Kidney epithelial cell (primary cell): ENCODE data around the gene SULT1C3. TPM values are rescaled to one million over a fixed set of nuclear protein-coding genes. Genes with fewer than 3 reads are reported as not detected.

ENCODE experiments used
- DNase-seq: peaks from one replicate; pipeline ENCODE4 v3.0.0-alpha.2; 2010; ENCODE audit warnings: low read depth
- H3K27me3 ChIP-seq: 2 replicates; pipeline ENCODE4 v1.6.0; 2011; ENCODE audit warnings: low read length; ENCODE audit not compliant: control insufficient read depth, insufficient read depth
- H3K36me3 ChIP-seq: 2 replicates; pipeline ENCODE4 v1.5.1; 2011; ENCODE audit warnings: low read length; ENCODE audit not compliant: control insufficient read depth, insufficient read depth
- H3K4me3 ChIP-seq: 2 replicates; pipeline ENCODE4 v1.5.1; 2011; ENCODE audit warnings: low read depth, mild to moderate bottlenecking, control low read depth, low read length
- total RNA-seq: library from RNA; depleted of rRNA; stranded (reverse); fragments of >200 nt; gene quantifications from 2 replicates; pipeline ENCODE4 v1.2.3, GENCODE V29; 2015
- TF ChIP-seq, protein P1 (sequence below): IDR thresholded peaks from 2 replicates; pipeline ENCODE4 v1.5.1; 2011; ENCODE audit warnings: mild to moderate bottlenecking, moderate library complexity, low read length, control low read depth, inconsistent platforms; ENCODE audit not compliant: insufficient read depth, poor library complexity, severe bottlenecking

SULT1C3 gene
- total RNA-seq, 1 donor from 2014 or later, result not detected

DNA sequence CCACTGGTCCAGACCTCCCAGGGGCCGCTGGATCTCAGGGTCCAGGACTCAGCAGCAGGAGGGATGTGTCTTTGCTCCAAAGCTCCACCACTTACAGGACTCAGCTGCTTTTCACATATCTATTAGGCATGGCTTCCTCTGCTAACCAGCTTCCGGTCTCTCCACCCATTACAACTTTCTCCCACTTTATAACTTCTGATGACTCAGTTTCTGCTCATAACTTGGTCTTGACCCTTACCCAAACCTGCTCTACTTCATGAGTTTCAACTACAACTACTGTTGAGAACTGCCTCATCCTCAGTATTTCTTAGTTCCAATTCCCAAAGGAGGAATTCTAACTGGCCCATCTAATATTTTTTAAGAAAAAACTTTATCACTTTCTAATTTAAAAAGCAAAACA is 66.1 kb downstream of the SULT1C3 start:
- no peaks in the 10 kb centered on the region for H3K27me3 ChIP-seq
- TF ChIP-seq, protein P1, sequence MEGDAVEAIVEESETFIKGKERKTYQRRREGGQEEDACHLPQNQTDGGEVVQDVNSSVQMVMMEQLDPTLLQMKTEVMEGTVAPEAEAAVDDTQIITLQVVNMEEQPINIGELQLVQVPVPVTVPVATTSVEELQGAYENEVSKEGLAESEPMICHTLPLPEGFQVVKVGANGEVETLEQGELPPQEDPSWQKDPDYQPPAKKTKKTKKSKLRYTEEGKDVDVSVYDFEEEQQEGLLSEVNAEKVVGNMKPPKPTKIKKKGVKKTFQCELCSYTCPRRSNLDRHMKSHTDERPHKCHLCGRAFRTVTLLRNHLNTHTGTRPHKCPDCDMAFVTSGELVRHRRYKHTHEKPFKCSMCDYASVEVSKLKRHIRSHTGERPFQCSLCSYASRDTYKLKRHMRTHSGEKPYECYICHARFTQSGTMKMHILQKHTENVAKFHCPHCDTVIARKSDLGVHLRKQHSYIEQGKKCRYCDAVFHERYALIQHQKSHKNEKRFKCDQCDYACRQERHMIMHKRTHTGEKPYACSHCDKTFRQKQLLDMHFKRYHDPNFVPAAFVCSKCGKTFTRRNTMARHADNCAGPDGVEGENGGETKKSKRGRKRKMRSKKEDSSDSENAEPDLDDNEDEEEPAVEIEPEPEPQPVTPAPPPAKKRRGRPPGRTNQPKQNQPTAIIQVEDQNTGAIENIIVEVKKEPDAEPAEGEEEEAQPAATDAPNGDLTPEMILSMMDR, result no peak
- no peak for DNase-seq
- H3K4me3 ChIP-seq, result no peak overlapping the region
- no peaks in the 10 kb centered on the region for H3K36me3 ChIP-seq

DNA sequence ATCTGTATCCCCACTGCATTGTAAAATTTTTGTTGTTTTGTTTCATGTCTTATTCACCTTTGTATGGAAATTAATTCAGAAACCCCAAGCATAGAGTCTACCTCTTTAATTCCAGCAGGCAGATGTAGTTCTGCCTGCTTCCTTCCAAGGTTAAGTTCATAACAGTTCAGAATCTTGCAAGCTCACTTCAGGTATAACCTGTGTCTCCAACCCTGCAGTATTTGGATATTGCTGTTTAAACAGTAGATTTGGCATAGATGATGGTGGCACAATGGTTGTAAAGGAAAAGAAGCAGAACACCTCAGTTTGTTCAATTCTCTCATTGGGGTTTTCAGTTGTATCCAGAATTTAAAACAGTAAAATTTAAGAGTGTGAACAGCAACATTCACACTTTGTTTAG is 70.1 kb downstream of the SULT1C3 start:
- DNase-seq, result no peak
- H3K27me3 ChIP-seq, result no peaks in the 10 kb centered on the region
- TF ChIP-seq, protein P1, result no peak

More for the DNA sequence above, 70.1 kb downstream of the SULT1C3 start:
- no peaks in the 10 kb centered on the region for H3K36me3 ChIP-seq
- no peak overlapping the region for H3K4me3 ChIP-seq

Other genes with a start within 250 kb of the SULT1C3 start
- gene SULT1C2, start 48.9 kb downstream of the SULT1C3 start, total RNA-seq, result 8.4 and 10.4 TPM in 2 replicates
- gene SULT1C4, start 138.0 kb downstream of the SULT1C3 start, total RNA-seq, result 33.3 and 37.7 TPM in 2 replicates
- 24.7 and 25.3 TPM in 2 replicates for gene GCC2, start 209.2 kb downstream of the SULT1C3 start, total RNA-seq